ENCODE data around the gene SLC37A1.

SLC37A1 gene

DNA sequence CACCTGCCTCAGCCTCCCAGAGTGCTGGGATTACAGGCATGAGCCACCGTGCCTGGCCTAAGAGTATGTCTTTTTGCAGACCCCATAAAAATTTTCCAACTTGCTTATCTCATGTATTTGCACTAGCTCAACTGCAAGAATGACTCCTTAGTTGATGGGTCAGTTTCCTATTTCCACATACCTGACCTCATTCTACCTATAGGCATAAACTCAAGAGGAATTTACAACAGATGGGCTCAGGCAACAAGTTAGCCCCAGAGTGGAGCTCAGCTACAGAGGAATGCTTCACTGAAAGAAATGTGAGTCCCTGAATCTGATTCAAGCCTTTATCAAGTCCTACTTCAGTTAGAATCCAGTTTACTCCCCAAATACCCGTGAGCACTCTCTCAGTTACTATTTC lies 5.3 kb upstream of the SLC37A1 start:
- no peak for DNase-seq

DNA sequence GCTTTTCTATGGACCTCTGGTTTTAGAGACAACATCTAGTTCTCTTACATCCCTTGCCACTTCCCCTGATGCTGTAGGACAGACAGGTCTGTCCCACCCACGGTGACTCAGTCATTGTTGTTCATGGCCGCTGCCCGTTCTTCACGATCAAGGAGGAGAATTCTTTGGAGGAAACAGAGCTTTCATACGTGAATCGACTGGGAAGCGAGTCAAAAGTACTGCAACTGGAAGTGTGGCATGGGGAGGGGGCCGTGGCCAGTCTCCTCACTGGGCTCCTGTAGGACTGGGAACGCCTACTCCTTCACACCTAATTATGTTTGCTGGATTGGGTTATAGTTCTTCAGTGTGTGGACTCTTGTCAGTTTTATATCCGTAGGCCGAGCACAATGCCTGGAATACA lies 4.4 kb upstream of the SLC37A1 start:
- DNase-seq: no peak

DNA sequence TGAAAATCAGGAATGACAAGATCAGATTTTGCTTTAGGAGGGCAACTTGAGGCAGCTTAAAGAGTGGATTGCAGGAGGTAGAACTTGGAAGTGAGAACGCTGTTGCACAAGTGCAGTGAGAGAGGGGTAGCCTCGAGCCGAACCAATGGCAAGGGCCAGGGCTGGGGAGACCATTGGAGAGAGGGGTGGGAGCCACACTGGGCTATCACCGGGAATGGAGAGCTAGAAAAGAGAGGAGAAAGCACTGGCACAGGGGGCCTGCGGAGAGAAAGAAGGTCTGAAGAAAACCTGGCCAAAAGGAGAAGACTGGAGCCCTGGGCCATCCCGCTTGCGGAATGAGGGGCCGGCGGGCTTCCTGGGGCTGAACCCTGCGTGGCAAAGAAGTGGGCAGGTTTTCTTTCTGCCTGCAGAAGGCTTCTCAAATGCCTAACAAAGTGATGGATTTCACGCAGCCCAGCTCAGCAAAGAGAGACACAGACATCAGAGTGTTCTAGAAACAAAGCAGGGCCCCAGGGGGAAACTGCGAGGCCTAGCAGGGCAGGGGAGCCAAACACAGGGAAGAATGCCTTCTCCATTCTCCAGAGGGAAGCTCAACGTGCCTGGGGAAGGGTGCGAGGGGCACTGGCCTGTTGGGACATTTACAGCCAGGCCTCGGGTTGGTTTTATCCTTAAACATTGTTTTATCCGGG lies 1.2 kb upstream of the SLC37A1 start:
- no peak for DNase-seq

DNA sequence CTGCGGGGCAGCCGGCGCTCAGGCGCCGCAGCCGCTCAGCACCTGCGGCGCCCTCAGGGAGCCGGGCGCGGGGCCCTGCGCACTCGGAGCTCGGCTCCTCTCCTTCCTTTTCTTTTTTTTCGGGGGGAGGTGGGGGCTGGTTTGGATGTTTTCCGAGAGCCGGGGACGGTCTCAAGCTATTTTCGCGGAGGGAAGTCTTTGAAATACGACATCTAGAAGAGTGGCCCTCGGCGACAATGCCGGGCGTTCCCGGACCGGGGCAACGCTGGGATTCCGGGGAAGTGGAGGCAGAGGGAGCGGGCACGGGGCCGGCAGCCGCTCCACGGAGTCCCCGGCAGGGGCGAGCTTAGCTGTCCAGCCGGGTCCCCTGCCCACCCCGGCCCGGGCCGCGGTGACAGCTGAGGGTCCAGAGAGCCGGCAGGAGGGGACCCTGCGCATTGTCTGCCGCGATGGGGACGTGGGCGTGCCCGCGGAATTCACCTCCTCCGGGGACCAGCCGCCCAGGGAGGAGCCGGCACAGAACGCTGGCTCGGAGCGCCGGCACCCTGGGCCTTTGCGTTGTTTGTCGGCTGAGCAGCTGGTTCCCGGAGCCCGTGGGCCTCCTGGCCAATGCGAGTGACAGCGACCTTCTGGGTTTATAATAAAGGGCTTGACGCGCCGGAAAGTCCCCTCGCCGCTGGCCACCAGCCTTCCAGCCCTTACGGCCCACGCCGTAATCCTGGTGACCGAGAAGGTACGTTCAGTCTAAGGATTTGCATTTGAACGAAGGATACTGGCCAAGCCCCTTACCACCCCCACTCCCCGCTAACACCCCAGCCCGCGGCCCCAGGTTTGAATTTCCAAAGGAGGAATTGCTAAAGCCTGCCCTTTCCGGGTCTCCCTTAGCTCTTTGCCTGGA lies 582 bp downstream of the SLC37A1 start:
- DNase-seq: peak; percentile 73

DNA sequence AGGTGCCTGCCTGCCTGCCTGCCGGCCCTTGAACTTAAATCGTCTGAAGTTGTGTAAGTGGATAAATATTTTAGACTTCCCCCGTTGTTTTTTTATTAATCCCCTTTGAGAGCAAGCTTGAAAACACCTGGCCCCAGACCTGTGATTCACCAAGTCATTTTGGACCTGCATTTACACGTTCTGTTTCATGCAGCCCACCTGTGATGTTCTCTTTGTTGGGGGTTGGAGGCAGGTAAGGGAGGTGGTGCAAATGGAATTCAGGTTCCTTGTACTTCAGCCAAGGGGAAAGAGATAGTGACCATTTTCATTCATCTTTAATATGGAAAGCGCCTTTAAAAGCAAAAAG lies 1.2 kb downstream of the SLC37A1 start:
- DNase-seq: no peak

DNA sequence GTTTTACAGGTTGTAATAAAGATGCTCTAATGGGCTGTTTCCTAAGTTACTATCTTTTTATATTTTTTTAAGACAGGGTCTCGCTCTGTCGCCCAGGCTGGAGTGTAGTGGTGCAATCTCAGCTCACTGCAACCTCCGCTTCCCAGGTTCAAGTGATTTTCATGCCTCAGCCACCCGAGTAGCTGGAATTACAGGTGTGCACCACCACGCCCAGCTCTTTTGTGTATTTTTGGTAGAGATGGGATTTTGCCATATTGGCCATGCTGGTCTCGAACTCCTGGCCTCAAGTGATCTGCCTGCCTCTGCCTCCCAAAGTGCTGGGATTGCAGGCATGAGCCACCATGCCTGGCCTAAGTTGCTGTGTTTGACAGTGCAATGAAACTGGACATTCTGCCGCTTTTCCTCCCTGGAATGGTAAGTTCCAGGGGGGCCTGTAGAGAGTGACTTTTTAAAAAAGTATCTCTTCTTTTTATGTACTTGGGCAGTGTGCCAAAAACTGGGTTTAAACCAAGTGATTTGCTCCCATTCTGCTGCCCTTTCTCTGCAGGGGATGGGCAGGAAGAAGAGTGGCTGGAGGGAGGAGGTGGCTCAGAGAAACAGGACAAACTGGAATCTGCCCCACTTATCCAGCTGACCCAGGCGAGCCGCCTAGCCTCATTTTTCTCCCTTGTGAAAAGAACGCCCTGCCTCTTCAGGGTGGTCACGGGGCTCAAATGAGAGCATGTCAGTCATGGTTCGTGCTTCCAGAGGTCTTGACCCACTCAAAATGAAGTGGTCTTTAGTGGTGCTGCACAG lies 2.3 kb downstream of the SLC37A1 start:
- DNase-seq: no peak

DNA sequence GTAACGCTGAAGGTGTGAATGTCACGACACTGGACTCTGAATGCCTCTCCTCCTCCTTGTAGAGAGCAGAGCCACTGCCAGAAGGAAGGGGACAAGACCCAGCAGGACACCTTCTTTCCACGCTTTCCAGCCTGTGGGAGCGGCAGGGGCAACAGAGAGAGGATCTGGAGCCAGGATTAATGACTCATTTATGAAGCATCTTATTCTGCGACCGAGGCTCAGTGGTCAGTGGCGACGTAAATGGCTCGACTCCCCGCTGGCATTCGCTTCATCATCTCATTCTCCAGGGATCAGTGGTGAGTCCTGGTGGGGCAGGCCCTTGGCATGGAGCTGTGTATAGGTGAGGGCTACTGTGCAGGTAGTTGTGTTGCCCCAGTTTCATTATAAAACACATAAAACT lies 4.6 kb downstream of the SLC37A1 start:
- DNase-seq: no peak

DNA sequence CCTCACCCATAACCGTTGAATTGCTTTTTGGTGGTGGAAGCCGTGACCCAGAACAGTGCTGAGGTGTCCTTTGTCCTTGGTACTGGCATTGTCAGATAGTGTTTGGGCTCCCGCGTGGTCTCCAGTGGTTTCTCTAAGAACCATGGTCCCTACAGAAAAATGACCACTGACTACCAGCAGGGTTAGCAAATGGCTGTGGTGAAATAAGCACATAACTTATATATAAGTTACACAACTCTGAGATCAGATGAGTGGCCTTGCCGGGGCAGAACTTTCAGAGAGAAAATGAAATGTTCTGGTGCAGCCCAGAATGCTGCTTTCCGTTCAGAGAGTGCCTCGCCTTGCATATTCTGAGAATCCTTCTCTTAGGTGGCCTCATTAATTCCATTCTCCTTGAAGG lies 5.0 kb downstream of the SLC37A1 start:
- DNase-seq: no peak

DNA sequence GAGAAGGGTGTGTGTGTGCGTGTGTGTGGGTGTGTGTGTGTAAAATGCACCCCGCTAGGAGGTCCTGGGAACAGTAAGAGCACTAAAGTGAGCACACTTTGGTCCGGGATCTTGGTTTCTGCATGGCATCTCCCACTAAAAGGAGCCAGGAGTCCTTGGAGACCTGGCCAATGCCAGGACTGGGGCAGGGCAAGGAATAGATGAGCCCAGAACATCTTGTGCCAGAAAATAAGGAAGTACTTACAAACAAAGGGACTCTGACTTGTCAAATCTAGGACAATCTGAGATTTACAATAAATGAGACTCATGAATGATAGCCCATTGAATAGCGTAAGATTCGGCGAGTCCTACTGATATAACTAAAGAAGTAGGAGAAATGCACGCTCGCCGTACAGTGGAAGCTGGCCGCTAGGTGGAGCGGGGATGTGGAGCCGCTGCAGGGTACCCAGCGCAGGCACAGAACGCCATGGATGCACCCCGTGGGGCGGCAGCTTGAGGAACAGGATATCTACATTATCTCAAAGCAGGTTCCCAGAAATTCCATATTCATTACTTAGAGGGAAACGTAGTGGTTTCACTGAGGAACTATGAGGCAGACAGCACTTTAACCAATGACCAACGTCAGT lies 7.1 kb downstream of the SLC37A1 start:
- DNase-seq: no peak

DNA sequence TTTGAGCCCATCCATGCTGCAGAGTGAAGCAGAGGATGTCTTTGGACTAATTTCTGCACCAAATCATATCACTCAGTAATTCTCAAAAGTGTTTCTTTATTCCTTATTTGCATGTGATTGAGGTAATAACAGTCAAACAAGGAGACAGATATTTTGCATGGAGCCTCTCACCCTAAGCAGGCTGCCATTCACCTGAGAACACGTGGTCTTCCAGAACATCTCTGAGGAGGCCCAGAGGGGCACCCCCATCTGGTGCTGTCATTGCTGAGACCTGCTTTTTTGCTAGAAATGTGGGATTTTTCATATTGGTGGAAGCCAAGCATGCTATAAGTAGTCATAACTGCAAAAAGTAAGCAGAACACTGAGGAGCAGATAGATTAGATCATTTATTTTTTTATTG lies 7.7 kb downstream of the SLC37A1 start:
- no peak for DNase-seq

DNA sequence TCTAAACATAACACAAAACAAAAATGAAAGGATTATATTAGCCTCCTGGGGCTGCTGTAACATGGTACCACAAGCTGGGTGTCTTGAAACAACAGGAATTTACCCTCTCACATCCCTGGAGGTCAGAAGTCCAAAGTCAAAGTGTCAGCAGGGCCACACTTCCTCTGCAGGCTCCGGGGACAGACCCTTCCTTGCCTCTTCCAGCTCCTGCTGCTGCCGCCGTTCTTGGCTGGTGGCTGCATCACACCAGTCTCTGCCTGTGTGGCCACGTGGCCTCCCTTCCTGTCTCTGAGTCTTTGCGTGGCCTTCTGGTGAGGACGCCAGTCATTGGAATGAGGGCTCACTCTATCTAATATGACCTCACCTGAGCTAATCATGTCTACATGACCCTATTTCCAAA lies 8.2 kb downstream of the SLC37A1 start:
- DNase-seq: no peak

DNA sequence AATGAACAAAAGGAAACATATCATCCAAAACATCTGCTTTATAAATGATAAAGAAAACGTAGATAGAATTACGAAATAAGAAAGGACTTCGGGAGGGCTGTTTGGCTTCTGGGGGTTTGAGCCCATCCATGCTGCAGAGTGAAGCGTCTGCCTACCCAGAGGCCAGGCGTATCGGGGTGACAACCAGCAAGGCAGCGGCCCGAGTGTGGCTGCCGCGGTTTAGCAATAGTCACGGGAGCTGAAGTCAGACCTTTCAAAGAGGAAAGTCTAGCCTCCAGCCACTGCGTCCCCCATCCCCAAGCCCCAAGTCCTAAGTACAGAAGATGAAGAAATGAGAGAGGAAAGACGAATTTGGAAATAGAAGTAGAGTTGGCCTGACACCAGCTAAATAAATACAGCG lies 8.6 kb downstream of the SLC37A1 start:
- no peak for DNase-seq

DNA sequence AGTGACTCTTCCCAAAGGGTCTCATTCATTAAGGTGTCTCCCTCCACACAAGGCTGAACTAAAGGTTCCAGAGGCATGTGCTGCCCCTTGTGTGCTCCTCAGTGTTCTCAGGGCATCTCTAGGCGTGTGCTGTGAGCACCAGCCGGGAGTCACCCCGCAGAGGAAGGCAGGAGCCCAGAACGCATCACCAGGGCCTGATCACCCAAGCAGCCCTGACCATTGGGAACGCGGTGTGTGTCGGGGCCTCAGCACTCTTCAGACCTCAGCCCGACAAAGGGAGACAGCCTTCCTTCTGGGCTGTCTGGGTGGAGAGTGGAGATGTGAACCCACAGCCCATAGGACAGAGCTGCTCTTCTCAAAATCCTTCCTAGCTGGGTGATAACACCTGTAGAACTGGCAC lies 9.1 kb downstream of the SLC37A1 start:
- DNase-seq: no peak

DNA sequence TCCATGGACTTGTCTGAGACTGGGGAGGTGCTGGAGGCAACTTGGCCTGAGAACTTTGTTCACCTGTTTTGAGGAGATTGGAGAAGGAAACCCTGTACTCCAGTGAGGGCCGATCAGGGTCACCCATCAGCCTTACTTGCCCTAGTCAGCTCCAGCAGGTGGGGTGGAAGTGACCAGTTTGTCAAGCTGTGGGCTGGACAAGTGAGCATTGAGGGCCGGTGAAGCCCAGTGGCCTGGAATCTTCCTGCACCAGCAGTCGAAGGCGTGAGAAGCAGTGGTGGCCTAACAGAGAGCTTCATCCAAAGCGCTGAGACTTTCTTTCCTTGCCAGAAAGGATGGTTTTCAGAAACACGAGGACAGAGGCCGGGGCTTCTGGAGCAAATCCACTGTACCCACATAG lies 9.6 kb downstream of the SLC37A1 start:
- no peak for DNase-seq

DNA sequence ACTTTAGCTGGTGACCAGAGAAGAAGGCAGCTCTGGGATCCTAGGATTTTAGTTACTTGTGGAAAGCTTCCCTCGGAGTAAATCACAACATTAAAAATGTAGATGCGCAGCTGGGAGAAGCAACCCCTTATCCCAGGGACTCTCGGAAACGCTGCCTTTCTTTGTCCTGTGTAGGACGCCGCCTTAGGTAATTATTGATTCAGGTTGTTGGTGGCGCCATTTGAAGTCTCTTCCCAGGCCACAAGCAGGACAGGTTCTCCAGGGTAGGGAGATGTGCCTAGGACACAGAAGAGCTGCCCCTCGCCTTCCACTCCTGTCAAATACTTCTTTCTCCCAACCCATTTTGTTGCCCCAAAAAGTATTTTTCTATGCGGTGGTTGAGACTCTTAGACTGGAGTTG lies 10.3 kb downstream of the SLC37A1 start:
- no peak for DNase-seq

DNA sequence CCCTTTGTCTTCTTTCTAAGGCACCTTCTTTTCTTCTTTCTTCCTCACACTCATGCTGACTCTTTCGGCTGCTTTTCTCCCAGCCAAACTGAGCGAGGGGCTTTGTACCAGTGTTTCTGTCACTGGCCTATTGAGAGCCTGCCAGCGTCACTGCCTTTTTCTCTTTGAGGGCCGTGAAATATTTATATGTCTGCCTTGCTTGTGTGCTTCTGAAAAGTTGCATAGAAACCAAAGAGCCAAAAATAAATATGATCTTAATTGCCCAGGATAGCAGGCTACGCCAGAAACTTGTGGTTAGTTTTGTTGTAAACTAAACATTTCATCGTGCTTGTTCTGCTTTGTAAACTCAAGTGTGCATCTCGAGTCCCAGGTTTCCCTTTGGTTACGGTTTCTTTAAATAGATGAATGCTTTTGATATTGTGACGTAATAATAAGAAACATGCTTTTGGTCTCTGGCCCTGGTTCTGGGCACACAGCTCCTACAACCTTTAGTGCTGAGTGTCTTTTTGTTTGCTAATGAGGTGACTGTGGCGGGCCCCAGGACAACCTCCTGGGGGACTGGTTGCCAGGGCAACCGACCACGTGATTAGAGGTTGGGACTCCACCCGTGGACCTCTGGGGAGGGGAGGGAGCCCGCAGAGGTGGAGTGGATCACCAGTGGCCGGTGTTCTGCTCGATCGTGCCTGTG lies 10.8 kb downstream of the SLC37A1 start:
- no peak for DNase-seq

DNA sequence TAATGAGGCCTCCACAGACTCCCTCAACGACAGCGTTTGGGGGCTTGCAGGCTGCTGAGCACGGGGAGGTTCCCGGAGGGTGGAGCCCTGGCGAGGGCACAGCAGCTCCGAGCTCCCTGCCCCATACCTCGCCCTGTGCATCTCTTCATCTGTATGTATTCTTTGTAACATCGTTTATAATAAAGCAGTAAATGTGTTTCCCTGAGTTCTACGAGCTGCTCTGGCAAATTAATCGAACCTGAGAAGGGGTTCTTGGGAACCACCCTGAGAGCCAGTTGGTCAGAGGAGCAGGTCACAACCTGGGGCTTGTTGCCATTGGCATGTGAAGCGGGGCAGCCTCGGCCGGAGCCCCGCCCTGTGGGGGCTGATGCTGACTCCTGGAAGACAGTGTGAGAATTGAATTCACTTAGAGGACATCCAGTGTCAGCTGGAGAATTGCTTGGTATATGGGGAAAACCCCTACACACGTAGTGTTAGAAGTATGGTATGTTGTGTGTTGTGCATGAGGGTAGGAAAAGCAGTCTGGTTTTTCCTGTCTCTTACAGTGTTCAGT lies 11.5 kb downstream of the SLC37A1 start:
- no peak for DNase-seq

DNA sequence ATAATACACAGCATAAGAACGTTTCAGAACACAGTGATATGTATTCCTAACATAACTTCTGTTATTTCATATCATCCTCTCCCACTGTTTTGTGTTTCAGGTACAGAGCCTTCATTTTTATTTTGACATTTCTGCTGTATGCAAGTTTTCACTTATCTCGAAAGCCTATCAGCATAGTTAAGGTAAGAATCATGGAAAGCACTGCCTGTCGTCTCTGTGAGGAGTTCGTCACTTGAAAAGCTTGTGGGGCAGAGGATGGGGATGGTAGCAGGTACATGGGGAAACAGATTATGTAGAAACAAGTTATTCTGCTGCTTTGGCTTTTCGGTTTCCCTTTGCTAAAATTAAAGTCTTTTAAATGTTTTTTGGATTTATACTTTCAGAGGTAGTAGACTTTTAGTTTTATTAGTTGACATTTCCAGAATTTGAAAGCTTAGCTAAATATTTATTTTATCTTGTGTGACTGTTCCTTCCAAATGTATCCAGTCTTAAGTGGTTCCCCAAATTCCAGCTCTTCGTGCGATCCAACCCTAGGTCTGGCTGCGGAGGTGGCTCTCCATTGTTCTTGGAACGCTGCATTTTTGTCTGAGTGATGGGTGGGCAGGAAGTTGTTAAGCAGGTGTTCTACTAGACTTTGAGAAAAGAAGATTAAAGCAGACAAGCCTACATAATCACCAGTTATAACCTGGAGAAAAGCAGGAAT lies 12.2 kb downstream of the SLC37A1 start:
- no peak for DNase-seq

DNA sequence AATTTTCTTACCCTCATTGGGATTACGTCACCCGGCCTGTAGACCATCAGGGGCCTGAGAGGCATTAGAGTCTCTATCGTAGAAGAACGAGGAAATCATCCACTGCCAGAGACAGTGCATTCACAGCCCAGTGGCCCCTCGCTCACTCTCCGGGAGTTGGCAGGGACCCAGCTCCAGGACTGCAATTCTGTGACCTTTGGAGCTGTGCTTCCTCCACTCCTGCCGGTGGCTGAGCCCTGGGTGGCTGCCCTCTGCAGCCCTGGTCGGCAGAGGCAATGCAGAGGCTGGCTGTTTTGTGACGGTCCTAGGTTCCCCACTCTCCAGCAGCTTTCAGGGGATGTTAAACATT lies 12.7 kb downstream of the SLC37A1 start:
- no peak for DNase-seq

DNA sequence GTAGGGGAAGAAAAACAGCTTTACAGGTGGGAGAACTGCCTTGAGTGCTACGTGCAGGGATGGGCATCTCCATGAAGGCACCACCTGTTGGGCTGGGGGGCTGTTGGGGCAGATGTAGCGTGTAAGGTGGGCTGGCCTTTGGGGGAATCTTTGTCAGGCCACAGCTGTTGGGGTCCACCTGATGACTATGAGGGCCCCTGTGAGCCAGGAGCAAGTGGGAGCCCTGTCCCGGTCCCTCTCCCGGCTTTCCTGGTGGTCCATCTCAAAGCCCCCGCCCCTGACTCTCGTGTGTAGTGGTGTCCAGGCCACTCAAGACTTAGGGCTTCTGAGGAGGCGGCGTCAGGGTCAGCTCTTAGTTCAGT lies 13.5 kb downstream of the SLC37A1 start:
- DNase-seq: no peak

DNA sequence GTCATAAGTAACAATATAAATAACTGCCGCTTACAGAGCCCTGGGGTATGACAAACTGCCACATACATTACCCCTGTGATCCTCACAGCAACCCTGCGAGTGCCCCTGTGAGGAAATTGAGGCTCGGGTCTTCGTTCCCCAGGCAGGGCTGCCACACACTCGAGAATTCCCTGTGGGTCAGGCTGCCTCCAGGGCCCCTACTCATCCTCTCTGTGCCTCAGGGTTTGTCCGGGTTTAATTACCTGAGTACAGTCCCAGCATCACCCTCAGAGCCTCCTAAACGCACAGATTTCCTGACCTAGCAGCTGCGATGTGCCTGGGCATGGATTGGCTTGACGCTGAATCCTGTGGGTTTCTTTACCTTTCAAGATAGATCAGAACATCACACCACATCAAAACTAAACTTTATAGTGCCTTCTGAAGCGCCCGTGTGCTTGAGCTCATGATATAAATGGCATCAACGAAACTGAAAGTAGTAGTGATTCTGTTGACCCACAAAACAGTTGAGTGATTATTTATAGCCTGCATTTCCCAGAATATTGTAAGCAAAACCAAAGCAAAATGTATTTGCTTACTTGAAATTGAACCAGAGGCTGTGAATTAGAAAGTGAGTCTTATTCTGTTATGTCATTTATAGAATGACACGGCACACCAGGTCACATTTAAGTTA lies 14.0 kb downstream of the SLC37A1 start:
- DNase-seq: peak; percentile 55
